Measurements from ENCODE around the gene LMAN2L.

GRCh38 chr2:96687266-96687665 is 52.6 kb downstream of the LMAN2L start:
- TF ChIP-seq POLR2A (IDR thresholded peaks at IDR 0.05) (no peak), CTCF (IDR thresholded peaks at IDR 0.05) (no peak), EP300 (IDR thresholded peaks at IDR 0.05) (no peak)
